Measurements from ENCODE around the gene TUT7.
"Not testable (repeated sequence)": the region's sequence is repeated elsewhere in the genome, so short reads cannot be mapped to it uniquely, and the experiment has no call there.

The TUT7 gene

GRCh38 chr9:86298873-86299272 lies 55.3 kb downstream of the TUT7 start:
- DNase-seq, result no peak

GRCh38 chr9:86290341-86290740 lies 63.9 kb downstream of the TUT7 start:
- DNase-seq, result not testable (repeated sequence)

GRCh38 chr9:86288499-86289198 lies 65.6 kb downstream of the TUT7 start:
- no peak for DNase-seq

GRCh38 chr9:86287013-86287412 lies 67.2 kb downstream of the TUT7 start:
- DNase-seq, result no peak

- no peak for DNase-seq
Observed at GRCh38 chr9:86286278-86286677, 67.9 kb downstream of the TUT7 start.

GRCh38 chr9:86285261-86285660 lies 68.9 kb downstream of the TUT7 start:
- DNase-seq, result no peak

- DNase-seq, result no peak
Observed at GRCh38 chr9:86282979-86283535, 71.2 kb downstream of the TUT7 start.

GRCh38 chr9:86282077-86282978 lies 71.9 kb downstream of the TUT7 start, which contains the start of gene ISCA1:
TSS of gene ISCA1 (minus strand) at chr9:86282538. CDS start at chr9:86282458, 80 bp downstream.
- DNase-seq, result peak; percentile 86

GRCh38 chr9:86281593-86282076 lies 72.6 kb downstream of the TUT7 start:
- peak; percentile 37 for DNase-seq

GRCh38 chr9:86280580-86280979 lies 73.6 kb downstream of the TUT7 start:
- no peak for DNase-seq

- DNase-seq, result no peak
Observed at GRCh38 chr9:86279839-86280238, 74.4 kb downstream of the TUT7 start.

GRCh38 chr9:86277072-86277471 lies 77.1 kb downstream of the TUT7 start:
- no peak for DNase-seq

- DNase-seq, result no peak
Observed at GRCh38 chr9:86275962-86276361, 78.2 kb downstream of the TUT7 start.

- DNase-seq, result no peak
Observed at GRCh38 chr9:86274821-86275643, 79.2 kb downstream of the TUT7 start.

GRCh38 chr9:86272221-86272620 lies 82.0 kb downstream of the TUT7 start:
- DNase-seq, result no peak

- DNase-seq, result no peak
Observed at GRCh38 chr9:86263876-86264275, 90.3 kb downstream of the TUT7 start.

GRCh38 chr9:86262492-86262891 lies 91.7 kb downstream of the TUT7 start:
- DNase-seq, result no peak

- DNase-seq, result no peak
Observed at GRCh38 chr9:86259557-86259956, 94.7 kb downstream of the TUT7 start, which contains the start of gene C9orf153. TSS of gene C9orf153 (minus strand) at chr9:86259657. CDS start at chr9:86229603, 30,054 bp downstream.

GRCh38 chr9:86257391-86257790 lies 96.8 kb downstream of the TUT7 start:
- DNase-seq, result peak; percentile 29

GRCh38 chr9:86256653-86257052 lies 97.6 kb downstream of the TUT7 start:
- DNase-seq, result no peak

GRCh38 chr9:86253577-86253976 lies 100.6 kb downstream of the TUT7 start:
- no peak for DNase-seq

- no peak for DNase-seq
Observed at GRCh38 chr9:86252870-86253269, 101.3 kb downstream of the TUT7 start.

- DNase-seq, result no peak
Observed at GRCh38 chr9:86250123-86250522, 104.1 kb downstream of the TUT7 start.
